WTC11 (cell line): ENCODE measurements around the gene TRIM45. TPM values are rescaled to one million over a fixed set of nuclear protein-coding genes. Genes with fewer than 3 reads are reported as not detected.

Experiments
- ATAC-seq: fragments of 200-7000 bp; cut with Tn5 transposase; 2 replicates; pipeline ENCODE4 v1.10.0; 2021; ENCODE audit warnings: mild to moderate bottlenecking, moderate library complexity
- CTCF ChIA-PET: fragments of 300-600 bp; sonication (Branson Sonifier 250); formaldehyde crosslinking; loops from one replicate; lab custom pipeline; 2021; ENCODE audit warnings: antibody characterized with exemption; lab: Charles Lee
- POLR2A ChIA-PET: fragments of 350-600 bp; sonication (Branson Sonifier 250); formaldehyde crosslinking; loops from one replicate; lab custom pipeline; 2021; ENCODE audit warnings: antibody characterized with exemption; lab: Charles Lee
- DNase-seq: peaks from one replicate; pipeline ENCODE4 v3.0.0; 2021; ENCODE audit warnings: low spot score
- H3K27ac Mint-ChIP-seq: 2 replicates; pipeline ENCODE4 v1.8.0; 2021; ENCODE audit warnings: mixed read lengths
- H3K27me3 Mint-ChIP-seq: 2 replicates; pipeline ENCODE4 v1.8.0; 2021; ENCODE audit warnings: low read depth, mild to moderate bottlenecking, moderate library complexity, mixed read lengths
- H3K36me3 Mint-ChIP-seq: 2 replicates; pipeline ENCODE4 v1.8.0; 2021; ENCODE audit warnings: mixed read lengths
- H3K4me1 Mint-ChIP-seq: 2 replicates; pipeline ENCODE4 v1.8.0; 2022; ENCODE audit warnings: mixed read lengths
- H3K4me3 Mint-ChIP-seq: 2 replicates; pipeline ENCODE4 v1.8.0; 2021; ENCODE audit warnings: mild to moderate bottlenecking, moderate library complexity, mixed read lengths
- H3K9me3 Mint-ChIP-seq: 2 replicates; pipeline ENCODE4 v1.8.0; 2021; ENCODE audit warnings: mixed read lengths
- AFF4 ChIP-seq: sonication (generic); formaldehyde crosslinking; IDR thresholded peaks from 2 replicates; pipeline ENCODE4 v1.8.1; 2023; ENCODE audit warnings: mild to moderate bottlenecking, missing genetic modification reagents, borderline replicate concordance
- ATF1 ChIP-seq: sonication (generic); formaldehyde crosslinking; IDR thresholded peaks from 2 replicates; pipeline ENCODE4 v1.8.1; 2023; ENCODE audit warnings: mild to moderate bottlenecking, moderate library complexity, missing genetic modification reagents
- E2F5 ChIP-seq: sonication (generic); formaldehyde crosslinking; IDR thresholded peaks from 2 replicates; pipeline ENCODE4 v1.8.1; 2022; ENCODE audit warnings: mild to moderate bottlenecking, moderate library complexity, missing genetic modification reagents
- FOXK1 ChIP-seq: sonication (generic); formaldehyde crosslinking; IDR thresholded peaks from 2 replicates; pipeline ENCODE4 v1.8.0; 2022; ENCODE audit warnings: mild to moderate bottlenecking, moderate library complexity, missing genetic modification reagents
- JAZF1 ChIP-seq: fragments of 250-450 bp; sonication (Bioruptor Pico); IDR thresholded peaks from 2 replicates; pipeline ENCODE4 v1.9.0; 2021; ENCODE audit warnings: moderate library complexity, mild to moderate bottlenecking, inconsistent platforms
- NFATC4 ChIP-seq: fragments of 250-450 bp; sonication (Bioruptor Pico); IDR thresholded peaks from 2 replicates; pipeline ENCODE4 v1.9.0; 2021; ENCODE audit warnings: mild to moderate bottlenecking
- NR1H2 ChIP-seq: sonication (generic); formaldehyde crosslinking; IDR thresholded peaks from 2 replicates; pipeline ENCODE4 v1.9.0; 2021; ENCODE audit warnings: mild to moderate bottlenecking, moderate library complexity, missing genetic modification reagents
- RORB ChIP-seq: fragments of 250-450 bp; sonication (Bioruptor Pico); IDR thresholded peaks from 2 replicates; pipeline ENCODE4 v1.9.0; 2021; ENCODE audit warnings: mild to moderate bottlenecking
- SMAD3 ChIP-seq: sonication (generic); formaldehyde crosslinking; IDR thresholded peaks from 2 replicates; pipeline ENCODE4 v1.8.0; 2022; ENCODE audit warnings: missing genetic modification reagents, mild to moderate bottlenecking, borderline replicate concordance
- TEAD1 ChIP-seq: sonication (generic); formaldehyde crosslinking; IDR thresholded peaks from 2 replicates; pipeline ENCODE4 v1.8.0; 2022; ENCODE audit warnings: mild to moderate bottlenecking, missing genetic modification reagents
- ZBTB21 ChIP-seq: sonication (generic); formaldehyde crosslinking; IDR thresholded peaks from 2 replicates; pipeline ENCODE4 v1.8.1; 2023; ENCODE audit warnings: mild to moderate bottlenecking, missing genetic modification reagents, borderline replicate concordance
- ZNF121 ChIP-seq: sonication (generic); formaldehyde crosslinking; IDR thresholded peaks from 2 replicates; pipeline ENCODE4 v1.8.0; 2023; ENCODE audit warnings: missing genetic modification reagents
- ZNF263 ChIP-seq: sonication (generic); formaldehyde crosslinking; IDR thresholded peaks from 2 replicates; pipeline ENCODE4 v1.8.1; 2022; ENCODE audit warnings: low read depth, mild to moderate bottlenecking, moderate library complexity, missing genetic modification reagents
- ZNF396 ChIP-seq: fragments of 250-450 bp; sonication (Bioruptor Pico); IDR thresholded peaks from 2 replicates; pipeline ENCODE4 v1.8.0; 2021; ENCODE audit warnings: mild to moderate bottlenecking, moderate library complexity, borderline replicate concordance
- ZNF416 ChIP-seq: fragments of 250-450 bp; sonication (Bioruptor Pico); IDR thresholded peaks from 2 replicates; pipeline ENCODE4 v1.9.0; 2021; ENCODE audit warnings: mild to moderate bottlenecking, inconsistent platforms
- ZNF671 ChIP-seq: fragments of 250-450 bp; sonication (Bioruptor Pico); IDR thresholded peaks from 2 replicates; pipeline ENCODE4 v1.8.0; 2021; ENCODE audit warnings: mild to moderate bottlenecking
- total RNA-seq: library from RNA; stranded (reverse); gene quantifications from 3 replicates; pipeline ENCODE4 v1.2.3, GENCODE V29; 2021
- TF ChIP-seq, protein P1 (sequence below): fragments of 250-450 bp; sonication (Bioruptor Pico); IDR thresholded peaks from 2 replicates; pipeline ENCODE4 v1.9.0; 2021; ENCODE audit warnings: mild to moderate bottlenecking
- TF ChIP-seq, protein P2 (sequence below): sonication (generic); formaldehyde crosslinking; IDR thresholded peaks from 2 replicates; pipeline ENCODE4 v1.8.1; 2023; ENCODE audit warnings: mild to moderate bottlenecking, missing genetic modification reagents, moderate library complexity
- TF ChIP-seq, protein P3 (sequence below): fragments of 250-450 bp; sonication (Bioruptor Pico); IDR thresholded peaks from 2 replicates; pipeline ENCODE4 v1.9.0; 2021; ENCODE audit warnings: moderate library complexity, mild to moderate bottlenecking, inconsistent platforms, borderline replicate concordance
- TF ChIP-seq, protein P4 (sequence below): fragments of 250-450 bp; sonication (Bioruptor Pico); conservative IDR thresholded peaks from 2 replicates; pipeline ENCODE4 v1.9.0; 2021; ENCODE audit warnings: mild to moderate bottlenecking
- TF ChIP-seq, protein P5 (sequence below): sonication (generic); formaldehyde crosslinking; conservative IDR thresholded peaks from 2 replicates; pipeline ENCODE4 v1.8.1; 2022; ENCODE audit warnings: mild to moderate bottlenecking, missing genetic modification reagents
- TF ChIP-seq, protein P6 (sequence below): fragments of 250-450 bp; sonication (Bioruptor Pico); IDR thresholded peaks from 2 replicates; pipeline ENCODE4 v1.8.0; 2021; ENCODE audit warnings: mild to moderate bottlenecking
- TF ChIP-seq, protein P7 (sequence below): sonication (generic); formaldehyde crosslinking; IDR thresholded peaks from 2 replicates; pipeline ENCODE4 v1.8.1; 2023; ENCODE audit warnings: mild to moderate bottlenecking, missing genetic modification reagents

The TRIM45 gene
- total RNA-seq, 1 experiment from 2014 or later, result 11.8 TPM

- Mint-ChIP-seq H3K27me3 (no peaks in the 10 kb centered on the region), H3K27ac (no peak overlapping the region), H3K36me3 (peaks cover 11% of the 10 kb centered on the region)
- DNase-seq, result no peak
- TF ChIP-seq, protein P1, sequence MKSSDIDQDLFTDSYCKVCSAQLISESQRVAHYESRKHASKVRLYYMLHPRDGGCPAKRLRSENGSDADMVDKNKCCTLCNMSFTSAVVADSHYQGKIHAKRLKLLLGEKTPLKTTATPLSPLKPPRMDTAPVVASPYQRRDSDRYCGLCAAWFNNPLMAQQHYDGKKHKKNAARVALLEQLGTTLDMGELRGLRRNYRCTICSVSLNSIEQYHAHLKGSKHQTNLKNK (CRISPR knock-in tag), result no peak
- TF ChIP-seq, protein P2, sequence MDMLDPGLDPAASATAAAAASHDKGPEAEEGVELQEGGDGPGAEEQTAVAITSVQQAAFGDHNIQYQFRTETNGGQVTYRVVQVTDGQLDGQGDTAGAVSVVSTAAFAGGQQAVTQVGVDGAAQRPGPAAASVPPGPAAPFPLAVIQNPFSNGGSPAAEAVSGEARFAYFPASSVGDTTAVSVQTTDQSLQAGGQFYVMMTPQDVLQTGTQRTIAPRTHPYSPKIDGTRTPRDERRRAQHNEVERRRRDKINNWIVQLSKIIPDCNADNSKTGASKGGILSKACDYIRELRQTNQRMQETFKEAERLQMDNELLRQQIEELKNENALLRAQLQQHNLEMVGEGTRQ, result no peak
- no peak for TF ChIP-seq E2F5 (CRISPR knock-in tag)
- TF ChIP-seq ZNF671, result no peak
- no peak for TF ChIP-seq ZBTB21 (CRISPR knock-in tag)
- TF ChIP-seq ZNF416 (CRISPR knock-in tag), result no peak
- TF ChIP-seq, protein P3, sequence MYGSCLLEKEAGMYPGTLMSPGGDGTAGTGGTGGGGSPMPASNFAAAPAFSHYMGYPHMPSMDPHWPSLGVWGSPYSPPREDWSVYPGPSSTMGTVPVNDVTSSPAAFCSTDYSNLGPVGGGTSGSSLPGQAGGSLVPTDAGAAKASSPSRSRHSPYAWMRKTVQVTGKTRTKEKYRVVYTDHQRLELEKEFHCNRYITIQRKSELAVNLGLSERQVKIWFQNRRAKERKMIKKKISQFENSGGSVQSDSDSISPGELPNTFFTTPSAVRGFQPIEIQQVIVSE (CRISPR knock-in tag), result no peak
- TF ChIP-seq, protein P4, sequence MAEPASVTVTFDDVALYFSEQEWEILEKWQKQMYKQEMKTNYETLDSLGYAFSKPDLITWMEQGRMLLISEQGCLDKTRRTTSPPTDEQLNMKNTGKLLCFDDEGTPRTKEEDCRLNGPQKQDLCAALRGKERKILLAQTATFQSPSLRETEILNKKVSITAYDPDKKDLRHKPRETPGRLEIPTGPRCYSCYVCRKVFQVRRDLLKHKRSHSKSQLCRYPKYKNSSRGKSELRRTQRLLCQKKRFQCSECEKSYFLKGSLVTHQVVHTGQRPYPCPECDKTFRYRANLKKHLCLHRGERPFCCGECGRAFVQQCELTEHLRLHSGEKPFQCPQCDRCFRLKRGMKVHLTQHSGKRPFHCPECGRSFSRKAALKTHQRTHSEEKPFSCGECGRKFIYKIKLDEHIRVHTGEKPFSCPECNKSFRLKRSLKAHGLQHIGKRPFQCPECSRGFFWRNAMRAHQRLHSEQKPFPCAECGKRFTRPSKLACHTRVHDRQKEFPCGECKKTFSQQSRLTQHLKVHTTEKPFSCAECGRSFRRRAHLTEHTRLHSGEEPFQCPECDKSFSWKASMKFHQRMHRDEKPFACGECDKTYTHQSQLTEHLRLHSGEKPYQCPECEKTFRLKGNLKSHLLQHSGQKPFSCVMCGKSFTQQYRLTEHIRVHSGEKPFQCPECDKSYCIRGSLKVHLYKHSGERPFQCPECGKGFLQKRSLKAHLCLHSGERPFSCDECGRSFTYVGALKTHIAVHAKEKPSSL (CRISPR knock-in tag), result no peak
- no peak for TF ChIP-seq ZNF121 (CRISPR knock-in tag)
- no peak for TF ChIP-seq ZNF263 (CRISPR knock-in tag)
- TF ChIP-seq, all 79 proteins: peak for 0
- ChIA-PET CTCF (interaction anchor here (0.7 to 2.4 kb wide), 2 partner anchors 24 to 137 kb away, joined by 3 to 7 read pairs; no protein-coding TSS in a partner anchor), POLR2A (no interaction called here)
- peaks cover 17% of the 10 kb centered on the region for H3K4me1 Mint-ChIP-seq
- ATAC-seq, result no peak
- H3K4me3 Mint-ChIP-seq, result no peak overlapping the region
- H3K9me3 Mint-ChIP-seq, result peaks cover 14% of the 10 kb centered on the region
These were observed 26.5 kb upstream of the TRIM45 start for GRCh38 chr1:117147856-117148588.

- no peak for DNase-seq
- ChIA-PET POLR2A (no interaction called here), CTCF (interaction anchor here (0.7 to 2.4 kb wide), 2 partner anchors 25 to 137 kb away, joined by 3 to 7 read pairs; no protein-coding TSS in a partner anchor)
- no peak overlapping the region for H3K4me3 Mint-ChIP-seq
- H3K27ac Mint-ChIP-seq, result no peak overlapping the region
- H3K4me1 Mint-ChIP-seq, result peaks cover 17% of the 10 kb centered on the region
- peaks cover 14% of the 10 kb centered on the region for H3K9me3 Mint-ChIP-seq
- H3K36me3 Mint-ChIP-seq, result peaks cover 11% of the 10 kb centered on the region
- H3K27me3 Mint-ChIP-seq, result no peaks in the 10 kb centered on the region
- no peak for ATAC-seq
- TF ChIP-seq NR1H2, result no peak
- TF ChIP-seq AFF4 (CRISPR knock-in tag), result no peak
- no peak for TF ChIP-seq TEAD1 (CRISPR knock-in tag)
- no peak for TF ChIP-seq ATF1 (CRISPR knock-in tag)
- TF ChIP-seq, protein P5, sequence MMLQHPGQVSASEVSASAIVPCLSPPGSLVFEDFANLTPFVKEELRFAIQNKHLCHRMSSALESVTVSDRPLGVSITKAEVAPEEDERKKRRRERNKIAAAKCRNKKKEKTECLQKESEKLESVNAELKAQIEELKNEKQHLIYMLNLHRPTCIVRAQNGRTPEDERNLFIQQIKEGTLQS (CRISPR knock-in tag), result no peak
- no peak for TF ChIP-seq RORB (CRISPR knock-in tag)
- TF ChIP-seq ZNF396 (CRISPR knock-in tag), result no peak
- TF ChIP-seq, protein P6, sequence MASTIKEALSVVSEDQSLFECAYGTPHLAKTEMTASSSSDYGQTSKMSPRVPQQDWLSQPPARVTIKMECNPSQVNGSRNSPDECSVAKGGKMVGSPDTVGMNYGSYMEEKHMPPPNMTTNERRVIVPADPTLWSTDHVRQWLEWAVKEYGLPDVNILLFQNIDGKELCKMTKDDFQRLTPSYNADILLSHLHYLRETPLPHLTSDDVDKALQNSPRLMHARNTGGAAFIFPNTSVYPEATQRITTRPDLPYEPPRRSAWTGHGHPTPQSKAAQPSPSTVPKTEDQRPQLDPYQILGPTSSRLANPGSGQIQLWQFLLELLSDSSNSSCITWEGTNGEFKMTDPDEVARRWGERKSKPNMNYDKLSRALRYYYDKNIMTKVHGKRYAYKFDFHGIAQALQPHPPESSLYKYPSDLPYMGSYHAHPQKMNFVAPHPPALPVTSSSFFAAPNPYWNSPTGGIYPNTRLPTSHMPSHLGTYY, result no peak
- TF ChIP-seq NFATC4 (CRISPR knock-in tag), result no peak
- no peak for TF ChIP-seq JAZF1 (CRISPR knock-in tag)
- TF ChIP-seq, protein P7, sequence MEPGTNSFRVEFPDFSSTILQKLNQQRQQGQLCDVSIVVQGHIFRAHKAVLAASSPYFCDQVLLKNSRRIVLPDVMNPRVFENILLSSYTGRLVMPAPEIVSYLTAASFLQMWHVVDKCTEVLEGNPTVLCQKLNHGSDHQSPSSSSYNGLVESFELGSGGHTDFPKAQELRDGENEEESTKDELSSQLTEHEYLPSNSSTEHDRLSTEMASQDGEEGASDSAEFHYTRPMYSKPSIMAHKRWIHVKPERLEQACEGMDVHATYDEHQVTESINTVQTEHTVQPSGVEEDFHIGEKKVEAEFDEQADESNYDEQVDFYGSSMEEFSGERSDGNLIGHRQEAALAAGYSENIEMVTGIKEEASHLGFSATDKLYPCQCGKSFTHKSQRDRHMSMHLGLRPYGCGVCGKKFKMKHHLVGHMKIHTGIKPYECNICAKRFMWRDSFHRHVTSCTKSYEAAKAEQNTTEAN (CRISPR knock-in tag), result no peak
- no peak for TF ChIP-seq SMAD3 (CRISPR knock-in tag)
- no peak for TF ChIP-seq FOXK1 (CRISPR knock-in tag)
These were observed 25.8 kb upstream of the TRIM45 start for GRCh38 chr1:117147341-117147831.
